ENCODE data around the gene GRIK1.

The GRIK1 gene

GRCh38 chr21:29649406-29649814 lies 290.4 kb downstream of the GRIK1 start:
- H3K4me3 ChIP-seq (ENCODE audit: low read depth, low read length) = no peak overlapping the region
- DNase-seq (ENCODE audit: low read depth) = no peak
- TF ChIP-seq, protein P1, sequence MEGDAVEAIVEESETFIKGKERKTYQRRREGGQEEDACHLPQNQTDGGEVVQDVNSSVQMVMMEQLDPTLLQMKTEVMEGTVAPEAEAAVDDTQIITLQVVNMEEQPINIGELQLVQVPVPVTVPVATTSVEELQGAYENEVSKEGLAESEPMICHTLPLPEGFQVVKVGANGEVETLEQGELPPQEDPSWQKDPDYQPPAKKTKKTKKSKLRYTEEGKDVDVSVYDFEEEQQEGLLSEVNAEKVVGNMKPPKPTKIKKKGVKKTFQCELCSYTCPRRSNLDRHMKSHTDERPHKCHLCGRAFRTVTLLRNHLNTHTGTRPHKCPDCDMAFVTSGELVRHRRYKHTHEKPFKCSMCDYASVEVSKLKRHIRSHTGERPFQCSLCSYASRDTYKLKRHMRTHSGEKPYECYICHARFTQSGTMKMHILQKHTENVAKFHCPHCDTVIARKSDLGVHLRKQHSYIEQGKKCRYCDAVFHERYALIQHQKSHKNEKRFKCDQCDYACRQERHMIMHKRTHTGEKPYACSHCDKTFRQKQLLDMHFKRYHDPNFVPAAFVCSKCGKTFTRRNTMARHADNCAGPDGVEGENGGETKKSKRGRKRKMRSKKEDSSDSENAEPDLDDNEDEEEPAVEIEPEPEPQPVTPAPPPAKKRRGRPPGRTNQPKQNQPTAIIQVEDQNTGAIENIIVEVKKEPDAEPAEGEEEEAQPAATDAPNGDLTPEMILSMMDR (IDR thresholded peaks at IDR 0.05; ENCODE audit: low read depth, low read length, missing control alignments) = no peak

DNA sequence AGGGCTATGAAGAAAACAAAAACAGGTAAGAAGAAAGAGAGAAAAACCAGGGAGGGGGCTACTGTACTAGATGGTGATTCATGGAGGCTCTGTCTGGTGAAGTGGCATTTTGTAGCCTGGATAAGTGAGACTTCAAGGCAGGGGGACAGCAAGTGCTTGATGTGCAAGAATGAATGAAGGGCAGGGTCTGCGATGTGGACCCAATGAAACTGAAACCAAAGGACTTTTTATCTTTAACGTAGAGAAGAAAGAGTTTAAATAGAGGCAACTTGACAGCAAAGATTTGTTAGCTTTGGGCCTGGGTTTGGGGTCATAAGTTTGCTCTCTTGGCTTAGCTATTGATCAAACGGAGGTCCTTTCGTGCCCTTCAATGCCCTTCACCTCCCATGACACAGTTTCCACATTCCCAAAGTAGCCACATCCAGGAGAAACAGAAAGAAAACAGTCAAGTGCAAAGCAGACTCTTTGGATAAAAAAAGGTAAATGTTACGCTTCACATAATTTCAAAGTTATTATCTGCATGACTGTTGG lies 291.0 kb downstream of the GRIK1 start:
- DNase-seq (ENCODE audit: low read depth) = no peak
- TF ChIP-seq, protein P1 (IDR thresholded peaks at IDR 0.05; ENCODE audit: low read depth, low read length, missing control alignments) = no peak
- no peak overlapping the region for H3K4me3 ChIP-seq (ENCODE audit: low read depth, low read length)

- TF ChIP-seq, protein P1 (IDR thresholded peaks at IDR 0.05; ENCODE audit: low read depth, low read length, missing control alignments) = no peak
- no peak overlapping the region for H3K4me3 ChIP-seq (ENCODE audit: low read depth, low read length)
- no peak for DNase-seq (ENCODE audit: low read depth)
Observed at GRCh38 chr21:29647353-29647781, 292.4 kb downstream of the GRIK1 start.

- DNase-seq (ENCODE audit: low read depth) = no peak
- TF ChIP-seq, protein P1 (IDR thresholded peaks at IDR 0.05; ENCODE audit: low read depth, low read length, missing control alignments) = no peak
- no peak overlapping the region for H3K4me3 ChIP-seq (ENCODE audit: low read depth, low read length)
Observed at GRCh38 chr21:29645666-29646553, 293.9 kb downstream of the GRIK1 start.

DNA sequence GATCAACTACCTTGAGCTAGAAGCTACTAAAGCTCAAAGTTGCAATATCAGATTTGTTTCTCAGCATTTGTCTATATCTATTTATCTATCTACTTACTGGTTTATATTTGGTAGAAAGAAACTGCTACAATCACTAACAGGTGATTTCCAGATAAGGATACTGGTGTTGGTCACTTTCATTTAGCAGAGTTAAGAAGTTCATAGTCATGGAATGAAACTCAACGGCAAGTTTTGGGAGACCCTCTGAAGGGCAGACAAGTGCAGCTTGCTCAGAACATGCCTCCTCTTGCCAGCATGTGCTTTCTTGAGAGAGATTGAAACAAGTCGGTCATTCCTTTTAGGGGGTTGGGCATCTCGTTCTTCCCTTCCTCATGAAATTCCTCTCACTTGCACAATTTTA lies 296.5 kb downstream of the GRIK1 start:
- TF ChIP-seq, protein P1 (IDR thresholded peaks at IDR 0.05; ENCODE audit: low read depth, low read length, missing control alignments) = no peak
- H3K4me3 ChIP-seq (ENCODE audit: low read depth, low read length) = no peak overlapping the region
- DNase-seq (ENCODE audit: low read depth) = no peak

DNA sequence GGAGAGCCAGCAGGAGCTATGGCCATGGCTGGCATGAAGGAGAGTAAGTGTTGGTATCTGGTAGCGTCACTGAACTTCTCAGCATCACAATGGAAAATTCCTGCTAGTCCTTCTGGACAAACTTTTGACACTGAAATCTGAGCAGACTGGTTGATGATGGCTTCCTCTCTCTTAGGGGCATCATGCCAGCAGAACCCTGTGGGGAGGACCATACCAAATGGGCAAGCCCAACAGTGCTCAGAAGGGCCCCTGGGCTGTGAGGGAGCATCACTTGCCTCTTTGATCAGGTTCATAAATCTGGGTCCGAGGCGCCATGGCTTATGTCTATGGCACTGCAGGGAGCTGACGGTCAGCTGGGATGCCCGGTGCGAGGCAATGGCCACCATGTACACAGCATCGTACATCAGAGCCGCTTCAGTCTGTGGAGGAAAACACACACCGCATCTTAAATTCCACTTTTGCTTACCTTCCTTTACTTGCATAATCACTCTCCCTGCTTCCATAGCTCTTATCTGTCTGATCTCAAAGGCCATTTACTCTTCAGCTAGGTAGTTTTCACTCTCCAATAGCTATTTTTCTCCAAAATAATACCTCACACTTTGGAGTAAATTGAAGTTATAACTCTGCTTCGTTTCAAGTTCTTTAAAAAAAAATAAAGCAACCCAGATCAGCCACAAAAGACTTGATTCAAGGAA lies 297.1 kb downstream of the GRIK1 start:
- TF ChIP-seq, protein P1 (IDR thresholded peaks at IDR 0.05; ENCODE audit: low read depth, low read length, missing control alignments) = no peak
- no peak for DNase-seq (ENCODE audit: low read depth)
- no peak overlapping the region for H3K4me3 ChIP-seq (ENCODE audit: low read depth, low read length)
